ENCODE measurements around the gene SESTD1. TPM values are rescaled to one million over a fixed set of nuclear protein-coding genes. Genes with fewer than 3 reads are reported as not detected.

The SESTD1 gene
- total and polyA plus RNA-seq, 9 of the 15 experiments (the other 6 are each of a cell fraction or from before 2014, with no cell fraction given) = 0.32 to 5.6 (median 2.1) TPM

DNA sequence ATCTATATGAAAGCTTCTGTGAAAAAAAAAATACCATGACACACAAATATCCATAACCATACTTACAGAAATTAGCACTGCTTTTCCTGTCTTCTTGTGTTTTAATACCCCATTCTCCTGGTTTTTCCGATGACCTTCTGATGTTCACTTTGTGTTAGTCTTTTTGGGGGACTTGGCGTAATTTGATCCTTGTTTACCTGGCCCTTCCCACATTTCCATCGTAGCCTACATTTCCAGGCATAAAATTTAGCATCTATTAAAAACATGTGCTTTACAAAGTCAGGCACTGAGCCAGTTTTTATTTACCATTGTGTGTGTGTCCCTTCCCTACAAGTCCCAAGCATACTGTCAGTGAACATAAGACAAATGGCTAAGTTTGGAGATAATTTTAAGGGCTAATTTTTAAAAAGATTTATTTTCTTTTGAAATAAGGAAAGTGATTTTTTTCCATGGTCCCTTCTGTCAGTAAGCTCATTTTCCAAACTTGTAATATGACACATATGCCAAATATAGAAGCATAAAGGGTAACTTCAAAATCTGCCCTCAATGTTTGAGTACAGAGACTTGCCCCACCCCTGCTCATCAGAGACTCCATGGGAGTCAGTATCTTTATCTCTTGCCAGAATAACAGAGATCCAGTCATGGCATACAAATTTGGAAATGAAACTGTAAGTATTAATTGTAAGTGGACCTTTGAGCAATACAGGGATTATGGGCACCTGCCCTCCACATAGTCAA is 27.3 kb downstream of the SESTD1 start (continued):
- TF ChIP-seq, protein P1, sequence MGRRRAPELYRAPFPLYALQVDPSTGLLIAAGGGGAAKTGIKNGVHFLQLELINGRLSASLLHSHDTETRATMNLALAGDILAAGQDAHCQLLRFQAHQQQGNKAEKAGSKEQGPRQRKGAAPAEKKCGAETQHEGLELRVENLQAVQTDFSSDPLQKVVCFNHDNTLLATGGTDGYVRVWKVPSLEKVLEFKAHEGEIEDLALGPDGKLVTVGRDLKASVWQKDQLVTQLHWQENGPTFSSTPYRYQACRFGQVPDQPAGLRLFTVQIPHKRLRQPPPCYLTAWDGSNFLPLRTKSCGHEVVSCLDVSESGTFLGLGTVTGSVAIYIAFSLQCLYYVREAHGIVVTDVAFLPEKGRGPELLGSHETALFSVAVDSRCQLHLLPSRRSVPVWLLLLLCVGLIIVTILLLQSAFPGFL (CRISPR knock-in tag; IDR thresholded peaks at IDR 0.05) = no peak

DNA sequence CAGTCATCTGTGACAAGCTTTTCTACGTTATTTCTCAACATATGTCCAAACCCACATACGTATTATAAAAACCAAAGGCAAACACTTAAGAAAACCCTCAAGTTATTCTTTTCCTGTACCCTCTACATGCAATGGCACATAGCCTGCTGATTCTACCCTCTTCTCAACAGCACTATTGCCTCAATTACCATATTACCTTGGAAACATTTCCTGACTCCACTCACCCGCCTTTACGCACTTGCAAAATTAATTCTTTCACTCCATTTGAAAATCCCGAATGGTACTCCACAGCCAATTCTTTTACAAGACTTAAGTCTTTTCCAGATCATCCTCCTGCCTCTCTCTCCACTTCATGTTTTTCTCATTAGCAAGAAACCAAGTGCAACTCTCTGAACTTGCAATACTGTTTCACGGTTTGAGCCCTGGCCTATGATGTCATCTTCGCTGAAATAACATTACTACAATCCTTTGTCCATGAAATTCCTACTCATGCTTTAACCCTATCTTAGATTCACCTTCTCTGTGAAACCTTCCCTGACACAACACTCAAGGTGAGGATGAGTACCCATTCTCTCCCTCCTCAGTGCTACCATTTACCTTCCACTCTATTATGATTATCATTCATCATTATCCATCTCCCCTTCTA is 29.0 kb downstream of the SESTD1 start:
- no peak for DNase-seq (ENCODE audit: extremely low read depth in 1 of 4, low spot score in 3 of 4)
- Histone ChIP-seq H3K9me3 (replicated peaks; ENCODE audit: control insufficient read depth, insufficient read depth, low read depth, low read length) (no peaks in the 10 kb centered on the region), H3K4me2 (ENCODE audit: insufficient read depth, low read length) (no peak overlapping the region), H3K9ac (ENCODE audit: insufficient read depth in 1 of 2, low read depth in 2 of 2, low read length in 2 of 2) (no peak overlapping the region), H3K27ac (ENCODE audit: extremely low read depth, low read depth, low read length) (no peak overlapping the region), H3K9me1 (ENCODE audit: control insufficient read depth, insufficient read depth, low read length) (no peaks in the 10 kb centered on the region), H3K4me3 (no peak overlapping the region), H4K20me1 (replicated peaks; ENCODE audit: control insufficient read depth, insufficient read depth, low read length) (no peaks in the 10 kb centered on the region), H3K4me1 (replicated peaks in 1 of 2; ENCODE audit: control insufficient read depth in 2 of 2, insufficient read depth in 2 of 2, low read length in 2 of 2) (no peaks in the 10 kb centered on the region), H2AFZ (ENCODE audit: low read depth, low read length) (no peak overlapping the region), H3K27me3 (ENCODE audit: control insufficient read depth in 2 of 2, insufficient read depth in 2 of 2, low read length in 2 of 2) (no peaks in the 10 kb centered on the region), H3K36me3 (ENCODE audit: control insufficient read depth, insufficient read depth, low read length) (no peaks in the 10 kb centered on the region), H3K79me2 (ENCODE audit: control insufficient read depth, insufficient read depth, low read length) (no peaks in the 10 kb centered on the region)
- ChIA-PET CTCF (ENCODE audit: low intra/inter-chr PET ratio) (no interaction called here), POLR2A (no interaction called here)
- no peak for ATAC-seq
- intact Hi-C loops (cut with micrococcal nuclease) (no loop called here), in situ Hi-C loops (cut with MboI) (no loop called here)
- FAIRE-seq = no peak
- BruUV-seq (replicated peaks) = no TSS peak
- WGBS (ENCODE audit: insufficient coverage, low coverage, missing lambda C conversion rate) = 2% methylated on average over 7 of the region's 7 CpGs
- TF ChIP-seq GABPB2 (CRISPR knock-in tag; conservative IDR thresholded peaks at IDR 0.05) (no peak), ARID1B (IDR thresholded peaks at IDR 0.05) (no peak), HIVEP1 (CRISPR knock-in tag; IDR thresholded peaks at IDR 0.05) (no peak), DIDO1 (tag; IDR thresholded peaks at IDR 0.05; ENCODE audit: low read depth) (no peak), CHD1 (IDR thresholded peaks at IDR 0.05; ENCODE audit: low read length) (no peak), SIRT6 (IDR thresholded peaks at IDR 0.05; ENCODE audit: low read depth, low read length) (no peak), ZNF785 (CRISPR knock-in tag; IDR thresholded peaks at IDR 0.05) (no peak), POLR2B (IDR thresholded peaks at IDR 0.05; ENCODE audit: low read depth, partially characterized antibody) (no peak), CHD2 (IDR thresholded peaks at IDR 0.05; ENCODE audit: low read depth, low read length) (no peak)
- TF ChIP-seq, protein P2, sequence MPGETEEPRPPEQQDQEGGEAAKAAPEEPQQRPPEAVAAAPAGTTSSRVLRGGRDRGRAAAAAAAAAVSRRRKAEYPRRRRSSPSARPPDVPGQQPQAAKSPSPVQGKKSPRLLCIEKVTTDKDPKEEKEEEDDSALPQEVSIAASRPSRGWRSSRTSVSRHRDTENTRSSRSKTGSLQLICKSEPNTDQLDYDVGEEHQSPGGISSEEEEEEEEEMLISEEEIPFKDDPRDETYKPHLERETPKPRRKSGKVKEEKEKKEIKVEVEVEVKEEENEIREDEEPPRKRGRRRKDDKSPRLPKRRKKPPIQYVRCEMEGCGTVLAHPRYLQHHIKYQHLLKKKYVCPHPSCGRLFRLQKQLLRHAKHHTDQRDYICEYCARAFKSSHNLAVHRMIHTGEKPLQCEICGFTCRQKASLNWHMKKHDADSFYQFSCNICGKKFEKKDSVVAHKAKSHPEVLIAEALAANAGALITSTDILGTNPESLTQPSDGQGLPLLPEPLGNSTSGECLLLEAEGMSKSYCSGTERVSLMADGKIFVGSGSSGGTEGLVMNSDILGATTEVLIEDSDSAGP (CRISPR knock-in tag; IDR thresholded peaks at IDR 0.05) = no peak
- TF ChIP-seq, protein P3, sequence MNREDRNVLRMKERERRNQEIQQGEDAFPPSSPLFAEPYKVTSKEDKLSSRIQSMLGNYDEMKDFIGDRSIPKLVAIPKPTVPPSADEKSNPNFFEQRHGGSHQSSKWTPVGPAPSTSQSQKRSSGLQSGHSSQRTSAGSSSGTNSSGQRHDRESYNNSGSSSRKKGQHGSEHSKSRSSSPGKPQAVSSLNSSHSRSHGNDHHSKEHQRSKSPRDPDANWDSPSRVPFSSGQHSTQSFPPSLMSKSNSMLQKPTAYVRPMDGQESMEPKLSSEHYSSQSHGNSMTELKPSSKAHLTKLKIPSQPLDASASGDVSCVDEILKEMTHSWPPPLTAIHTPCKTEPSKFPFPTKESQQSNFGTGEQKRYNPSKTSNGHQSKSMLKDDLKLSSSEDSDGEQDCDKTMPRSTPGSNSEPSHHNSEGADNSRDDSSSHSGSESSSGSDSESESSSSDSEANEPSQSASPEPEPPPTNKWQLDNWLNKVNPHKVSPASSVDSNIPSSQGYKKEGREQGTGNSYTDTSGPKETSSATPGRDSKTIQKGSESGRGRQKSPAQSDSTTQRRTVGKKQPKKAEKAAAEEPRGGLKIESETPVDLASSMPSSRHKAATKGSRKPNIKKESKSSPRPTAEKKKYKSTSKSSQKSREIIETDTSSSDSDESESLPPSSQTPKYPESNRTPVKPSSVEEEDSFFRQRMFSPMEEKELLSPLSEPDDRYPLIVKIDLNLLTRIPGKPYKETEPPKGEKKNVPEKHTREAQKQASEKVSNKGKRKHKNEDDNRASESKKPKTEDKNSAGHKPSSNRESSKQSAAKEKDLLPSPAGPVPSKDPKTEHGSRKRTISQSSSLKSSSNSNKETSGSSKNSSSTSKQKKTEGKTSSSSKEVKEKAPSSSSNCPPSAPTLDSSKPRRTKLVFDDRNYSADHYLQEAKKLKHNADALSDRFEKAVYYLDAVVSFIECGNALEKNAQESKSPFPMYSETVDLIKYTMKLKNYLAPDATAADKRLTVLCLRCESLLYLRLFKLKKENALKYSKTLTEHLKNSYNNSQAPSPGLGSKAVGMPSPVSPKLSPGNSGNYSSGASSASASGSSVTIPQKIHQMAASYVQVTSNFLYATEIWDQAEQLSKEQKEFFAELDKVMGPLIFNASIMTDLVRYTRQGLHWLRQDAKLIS (CRISPR knock-in tag; IDR thresholded peaks at IDR 0.05) = no peak

Measured in K562 (cell line).